NCI-H1417 treated with DMSO at 0.1 percent for 48 hours (cell line): Measurements from ENCODE around the gene DCLK2.

Source experiments
- DNase-seq: peaks from one replicate; lab custom pipeline; 2025; lab: John Stamatoyannopoulos, UW

DCLK2 gene

DNA sequence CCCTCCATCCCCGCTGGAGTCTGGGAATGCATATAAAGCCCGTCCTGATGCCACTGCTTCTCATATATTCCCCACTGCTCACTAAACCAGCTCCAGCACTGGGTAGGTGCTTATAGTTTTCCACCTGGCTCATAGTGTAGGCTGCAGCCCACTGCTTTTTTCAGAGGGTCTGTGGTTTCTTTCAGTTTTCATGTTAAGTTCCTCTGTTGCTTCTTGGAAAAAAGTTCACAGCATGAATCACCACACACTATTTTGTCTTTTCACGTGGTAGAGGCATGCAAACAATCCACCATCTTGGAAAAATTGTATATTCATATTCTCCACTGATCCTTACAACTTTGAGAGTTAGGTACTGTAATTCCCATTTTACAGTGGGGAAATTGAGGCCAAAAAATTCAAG lies 39.4 kb downstream of the DCLK2 start:
- no peak for DNase-seq

DNA sequence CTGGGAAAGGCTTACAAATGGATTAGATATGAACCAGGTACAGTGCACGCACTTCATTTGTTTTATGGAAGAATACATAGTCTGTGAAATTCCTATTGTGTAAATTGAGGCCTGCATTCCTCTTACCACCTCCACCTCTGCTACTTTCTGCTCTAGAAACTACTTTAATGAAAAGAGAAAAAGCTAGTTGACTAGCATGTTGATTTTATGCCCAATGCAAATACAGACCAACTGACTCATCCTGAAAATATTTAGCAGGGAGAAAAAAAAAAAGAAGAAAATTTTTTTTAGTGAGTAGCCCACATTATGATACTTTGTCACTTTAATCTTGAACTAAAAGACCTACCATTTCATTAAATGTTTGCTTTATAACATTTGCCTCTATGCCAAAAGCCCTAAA lies 41.2 kb downstream of the DCLK2 start:
- no peak for DNase-seq

DNA sequence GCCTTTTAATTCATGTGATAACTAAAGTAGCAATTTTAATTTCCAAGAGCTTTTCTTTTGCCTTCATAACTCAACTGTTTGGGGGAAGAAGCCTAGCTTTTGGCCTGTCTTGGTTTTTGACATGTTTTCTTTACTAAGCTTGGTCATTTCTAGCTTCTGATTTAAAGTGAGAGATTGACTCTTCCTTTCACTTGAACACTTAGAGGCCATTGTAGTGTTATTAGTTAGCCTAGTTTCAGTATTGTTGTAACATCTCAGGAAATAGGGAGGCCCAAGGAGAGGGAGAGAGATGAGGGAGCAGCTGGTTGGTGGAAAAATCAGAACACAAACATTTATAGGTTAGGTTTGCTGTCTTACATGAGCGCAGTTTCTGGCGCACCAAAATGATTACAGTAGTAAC lies 44.8 kb downstream of the DCLK2 start:
- DNase-seq = no peak

DNA sequence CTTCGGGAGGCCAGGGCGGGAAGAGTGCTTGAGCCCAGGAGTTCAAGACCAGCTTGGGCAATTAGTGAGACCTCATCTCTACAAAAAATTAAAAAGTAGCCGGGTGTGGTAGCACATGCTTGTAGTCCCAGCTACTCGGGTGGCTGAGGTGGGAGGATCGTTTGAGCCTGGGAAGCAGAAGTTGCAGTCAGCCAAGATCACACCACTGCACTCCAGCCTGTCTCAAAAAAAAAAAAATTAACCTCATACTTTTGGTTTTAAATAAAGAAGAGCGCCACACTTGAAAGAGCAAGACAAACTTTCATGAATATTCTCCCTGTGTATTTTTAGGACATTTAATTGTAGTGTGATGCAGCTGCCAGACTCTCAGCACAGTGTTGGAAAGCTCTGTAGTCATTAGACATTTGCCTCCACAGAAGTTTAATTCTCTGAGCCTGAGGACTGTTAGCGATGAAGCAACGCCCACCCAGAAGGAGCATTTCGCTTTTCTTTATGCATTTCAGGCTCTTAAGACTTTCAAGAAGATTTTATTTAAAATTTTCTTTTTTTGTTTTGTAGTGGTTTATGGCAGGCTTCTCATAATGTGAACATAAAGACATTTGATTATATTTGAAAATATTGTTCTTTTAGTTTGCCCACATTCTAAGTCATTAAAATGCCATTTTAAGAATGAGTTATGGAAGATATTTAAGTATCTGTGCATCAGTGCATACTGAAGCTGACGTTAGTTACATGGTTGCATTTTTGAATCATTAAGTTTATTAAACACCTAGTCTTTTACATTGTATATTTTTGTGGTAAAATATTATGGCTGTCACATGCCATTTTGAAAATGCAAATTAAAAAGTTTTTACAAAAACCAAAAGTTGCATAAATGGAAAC lies 45.8 kb downstream of the DCLK2 start:
- DNase-seq = no peak

DNA sequence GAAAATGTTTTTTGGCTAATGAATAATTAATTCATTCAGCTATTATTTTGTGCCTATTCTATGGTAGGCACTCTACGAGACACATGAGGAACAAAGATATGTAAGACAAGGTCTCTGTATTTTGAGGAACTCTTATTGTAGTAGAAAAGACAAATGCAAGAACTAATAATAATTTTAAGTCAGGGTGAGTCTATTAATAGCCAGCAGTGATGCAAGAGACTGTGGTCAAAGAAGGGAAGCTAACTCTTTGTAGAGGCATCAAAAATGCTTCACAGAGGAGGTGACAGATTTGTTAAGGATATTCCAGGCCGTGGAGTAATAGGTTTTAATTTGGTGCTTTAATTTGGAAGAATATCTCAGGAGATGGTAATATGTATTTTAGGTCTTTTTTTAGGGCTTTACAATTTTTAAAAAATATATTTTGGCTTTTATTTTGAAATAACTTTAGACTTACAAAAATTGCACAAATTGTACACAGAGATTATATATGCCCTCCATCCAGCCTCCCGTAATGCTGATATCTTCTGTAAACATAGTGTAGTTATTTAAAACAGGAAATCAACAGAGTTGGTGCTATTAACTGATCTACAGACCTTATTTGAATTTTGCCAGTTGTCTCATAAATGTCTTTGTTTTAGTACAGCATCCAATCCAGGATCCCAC lies 48.1 kb downstream of the DCLK2 start:
- DNase-seq = no peak

DNA sequence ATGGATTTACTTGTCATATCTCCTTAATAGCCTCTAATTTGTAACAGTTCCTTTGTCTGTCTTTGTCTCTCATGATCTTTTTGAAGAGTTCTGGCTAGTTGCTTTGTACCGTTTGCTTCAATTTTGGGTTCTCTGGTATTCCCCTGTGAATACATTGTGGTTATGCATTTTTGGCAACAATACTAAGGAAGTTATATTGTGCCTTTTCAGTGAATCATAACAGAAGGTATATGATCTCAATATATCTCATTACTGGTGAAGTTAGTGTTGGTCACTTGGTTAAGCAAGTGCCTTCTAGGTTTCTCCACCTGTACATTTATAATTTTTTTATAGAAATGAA lies 48.6 kb downstream of the DCLK2 start:
- no peak for DNase-seq

DNA sequence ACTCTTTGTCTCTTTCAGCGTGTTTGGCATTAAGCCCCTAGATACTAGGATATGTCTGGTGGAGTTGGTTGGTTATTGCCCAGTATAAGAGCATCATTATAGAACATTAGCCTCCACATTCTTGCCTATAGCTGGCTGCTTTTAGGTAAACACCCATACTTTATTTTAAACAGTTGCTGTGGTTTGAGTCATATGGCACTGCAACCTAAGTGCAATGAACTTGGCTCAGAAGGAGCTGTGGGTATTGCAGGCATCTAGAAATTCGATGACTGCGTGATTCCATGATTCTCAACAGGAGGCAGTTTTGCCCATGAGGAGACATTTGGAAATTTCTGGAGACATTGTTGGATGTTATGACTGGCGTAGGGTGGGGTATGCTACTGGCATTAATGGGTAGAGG lies 49.5 kb downstream of the DCLK2 start:
- no peak for DNase-seq

DNA sequence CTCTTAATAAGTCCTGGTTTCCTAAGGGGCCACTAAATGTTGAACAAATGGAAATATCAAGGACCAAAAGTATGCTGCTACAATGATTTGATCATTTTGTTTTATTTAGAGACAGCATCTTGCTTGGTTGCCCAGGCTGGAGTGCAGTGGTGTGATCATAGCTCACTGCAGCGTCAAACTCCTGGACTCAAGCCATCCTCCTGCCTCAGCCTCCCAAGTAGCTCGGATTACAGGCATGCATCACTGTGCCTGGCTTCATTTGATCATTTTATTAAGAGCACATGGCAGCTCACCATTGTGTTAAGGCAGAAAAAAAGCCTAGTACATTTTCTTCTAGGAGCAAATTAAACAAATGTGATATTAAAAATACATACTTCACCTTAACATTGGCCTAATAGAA lies 52.7 kb downstream of the DCLK2 start:
- no peak for DNase-seq

DNA sequence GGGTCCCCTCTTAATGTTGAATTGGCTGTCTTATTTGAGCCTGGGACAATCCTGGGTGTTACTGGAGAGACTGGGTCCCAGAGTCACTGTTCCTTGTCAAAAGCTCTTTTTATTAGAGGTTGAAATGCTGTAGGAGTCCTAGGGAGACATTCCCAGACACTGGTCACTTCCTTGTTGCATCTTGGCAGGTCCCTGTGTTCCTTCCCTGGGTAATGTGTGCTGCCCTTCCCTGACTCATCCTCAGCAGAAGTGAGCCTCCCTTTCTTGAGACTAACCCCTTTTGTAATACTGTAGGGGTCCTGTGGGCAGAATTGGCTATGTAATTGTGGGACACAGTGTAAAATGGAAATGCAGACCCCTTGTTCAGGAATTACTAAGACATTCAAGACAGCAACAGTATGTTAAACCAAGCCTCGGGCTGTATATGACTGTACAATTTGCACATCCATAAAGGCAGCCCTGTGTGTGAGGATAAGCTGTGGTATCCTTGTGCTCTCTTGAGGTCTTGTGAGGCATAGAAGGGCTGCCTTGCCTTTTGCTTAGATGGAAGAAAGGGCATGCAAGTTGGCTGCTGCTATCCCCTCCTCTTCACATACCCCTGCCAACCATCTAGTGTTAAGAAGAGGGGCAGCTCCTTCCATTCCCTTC lies 53.5 kb downstream of the DCLK2 start:
- no peak for DNase-seq

DNA sequence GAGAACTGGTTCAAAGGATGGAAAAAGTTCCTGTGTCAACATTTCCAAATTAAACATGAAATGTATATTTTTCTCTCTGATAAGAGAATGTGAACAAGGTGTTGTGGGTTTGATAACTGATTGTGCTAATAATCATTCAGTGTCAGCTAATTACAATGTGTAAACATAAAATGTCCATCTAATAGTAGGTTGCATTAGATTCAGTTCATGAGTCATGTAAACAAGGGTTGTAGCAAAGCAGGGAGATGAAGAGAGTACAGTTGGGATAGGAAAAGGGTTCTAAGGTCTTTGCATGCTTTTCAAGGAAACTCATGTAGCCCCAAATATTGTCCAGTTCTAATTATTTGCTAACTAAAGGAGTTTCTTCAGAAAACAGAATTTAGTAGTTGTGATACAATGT lies 55.4 kb downstream of the DCLK2 start:
- DNase-seq = no peak

DNA sequence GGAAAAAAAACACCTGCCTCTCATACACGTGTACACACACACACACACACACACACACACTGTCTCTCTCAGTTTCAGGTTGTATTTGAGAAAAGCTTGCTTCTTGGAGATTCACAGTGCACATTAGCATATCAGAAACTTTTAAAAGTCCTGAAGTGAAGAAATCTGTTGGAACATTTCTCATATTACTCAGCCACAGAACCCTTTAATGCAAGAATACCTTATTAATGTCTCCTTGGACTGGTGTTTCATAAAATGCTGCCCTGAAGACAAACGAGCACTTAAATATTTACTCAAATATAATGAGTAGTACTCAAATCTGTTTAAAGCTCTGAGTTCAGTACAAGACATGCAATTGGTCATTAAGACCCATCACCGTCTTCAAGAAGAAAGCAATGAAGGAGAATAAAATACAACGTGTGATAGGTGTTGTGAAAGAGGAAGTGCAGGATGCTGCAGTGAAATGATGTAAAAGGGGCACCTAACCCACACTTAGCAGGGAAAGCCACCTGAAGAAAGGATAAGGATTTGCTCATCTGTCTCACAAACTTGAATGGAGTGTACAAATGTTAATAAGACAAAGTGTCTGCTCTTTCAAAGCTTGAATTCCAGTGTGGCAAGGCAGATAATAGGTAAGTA lies 57.0 kb downstream of the DCLK2 start:
- no peak for DNase-seq

DNA sequence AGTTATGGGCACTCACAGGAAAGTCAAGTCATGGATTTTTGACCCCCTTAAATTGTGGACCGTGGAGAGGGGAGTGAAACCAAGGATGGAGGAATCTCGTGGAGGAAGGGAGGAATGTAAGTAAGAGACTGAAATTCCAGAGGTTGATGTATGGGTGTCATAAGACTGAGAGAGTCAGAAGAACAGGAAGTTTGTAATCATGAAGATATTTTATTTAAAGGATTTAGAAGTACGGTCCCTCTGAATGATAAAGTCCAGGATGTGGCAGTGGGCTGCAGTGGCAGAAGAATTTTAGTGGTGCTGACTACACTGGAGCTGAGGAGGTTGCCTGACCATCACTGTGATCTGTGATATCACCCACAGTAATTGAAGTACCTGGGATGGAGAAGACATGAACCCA lies 57.8 kb downstream of the DCLK2 start:
- no peak for DNase-seq

DNA sequence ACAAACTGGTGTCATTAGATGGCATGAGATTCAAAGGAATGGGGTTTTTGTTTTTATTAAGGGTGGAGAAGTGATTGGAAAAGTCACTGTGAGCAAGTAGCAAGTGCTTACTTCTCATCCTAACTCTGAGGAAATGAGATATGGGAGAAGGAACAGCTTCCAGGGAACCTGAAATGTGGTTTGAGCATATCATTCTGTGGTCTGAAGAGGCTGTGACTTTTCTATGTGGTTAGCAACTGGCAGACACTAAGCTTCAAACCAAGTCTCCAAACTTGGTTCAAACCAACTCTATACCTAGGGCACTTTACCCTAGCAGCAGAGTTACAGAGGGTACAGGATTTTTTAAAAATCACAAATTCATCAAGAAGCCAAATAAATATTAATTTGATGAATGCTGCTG lies 58.2 kb downstream of the DCLK2 start:
- no peak for DNase-seq

DNA sequence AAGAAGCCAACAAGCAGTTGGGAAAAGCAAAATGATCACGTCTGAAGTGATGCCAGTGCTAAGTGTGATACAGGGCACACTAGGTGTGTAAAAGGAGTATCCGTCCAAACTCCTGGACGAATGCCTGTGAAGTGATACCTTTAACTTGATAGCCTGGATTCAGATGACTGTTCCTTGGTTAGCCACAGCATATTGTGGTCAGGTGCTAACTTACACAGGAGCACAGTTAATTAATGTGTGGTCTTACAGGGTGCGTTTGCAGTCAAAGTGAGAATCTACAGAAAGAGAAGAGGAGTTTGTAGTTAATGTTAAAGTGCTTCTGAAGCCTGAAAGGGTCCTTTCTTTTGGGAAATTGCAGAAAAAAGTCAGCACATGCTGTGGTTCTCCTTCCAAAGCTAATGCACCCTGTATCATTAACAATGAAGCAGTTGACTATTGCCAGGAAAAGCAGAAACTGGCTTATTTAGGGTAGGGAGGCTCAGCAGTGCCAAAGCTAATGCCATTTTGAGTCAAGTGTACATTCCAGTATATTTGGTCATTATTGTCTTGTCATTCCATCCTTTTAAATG lies 61.1 kb downstream of the DCLK2 start:
- no peak for DNase-seq

DNA sequence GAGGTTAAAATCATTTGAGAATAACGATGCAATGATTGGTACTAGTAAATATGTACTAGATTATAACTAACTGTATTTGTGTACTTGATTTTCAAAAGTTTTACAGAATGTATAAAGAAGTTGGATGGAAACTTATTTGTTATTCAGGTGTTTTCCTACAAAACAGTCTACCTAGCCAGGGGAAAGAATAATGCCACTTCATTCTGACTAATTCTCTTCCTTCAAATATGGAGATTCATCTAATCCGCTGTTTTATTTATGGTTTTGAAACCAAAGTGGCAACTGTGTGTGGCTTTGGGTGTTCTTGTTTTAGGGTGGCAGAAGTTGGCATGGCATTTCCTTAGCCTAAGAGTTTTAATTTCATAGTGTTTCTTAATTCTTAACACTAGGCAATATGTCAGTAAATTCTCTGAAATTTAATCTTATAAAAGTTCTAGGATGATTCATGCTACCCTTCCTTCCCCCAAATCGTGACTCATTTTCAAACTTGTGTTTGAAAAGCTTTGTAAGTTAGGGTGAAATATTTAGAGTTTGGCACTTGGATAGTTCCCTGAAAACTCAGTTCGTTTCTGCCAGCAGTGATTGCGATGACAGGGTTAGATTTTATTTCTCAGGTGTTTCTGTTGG lies 62.6 kb downstream of the DCLK2 start:
- no peak for DNase-seq

DNA sequence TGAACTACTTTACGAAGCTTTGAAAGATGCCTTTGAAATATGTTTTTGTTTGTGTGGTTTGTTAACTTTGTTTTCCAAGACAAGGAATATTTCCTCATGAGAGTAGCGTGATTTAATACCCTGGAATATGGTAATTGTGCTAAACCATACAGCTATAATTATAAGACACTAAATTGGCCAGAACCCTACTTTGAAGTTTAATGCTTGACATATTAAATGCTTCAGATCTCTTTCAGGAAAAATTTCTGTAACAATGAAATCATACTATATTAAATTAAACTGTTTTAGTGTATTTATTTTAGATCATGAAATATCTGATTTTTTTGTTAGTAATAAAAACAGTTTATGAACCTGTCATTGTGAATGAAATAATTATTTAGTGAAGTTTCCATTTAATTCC lies 63.5 kb downstream of the DCLK2 start:
- DNase-seq = peak; percentile 77

DNA sequence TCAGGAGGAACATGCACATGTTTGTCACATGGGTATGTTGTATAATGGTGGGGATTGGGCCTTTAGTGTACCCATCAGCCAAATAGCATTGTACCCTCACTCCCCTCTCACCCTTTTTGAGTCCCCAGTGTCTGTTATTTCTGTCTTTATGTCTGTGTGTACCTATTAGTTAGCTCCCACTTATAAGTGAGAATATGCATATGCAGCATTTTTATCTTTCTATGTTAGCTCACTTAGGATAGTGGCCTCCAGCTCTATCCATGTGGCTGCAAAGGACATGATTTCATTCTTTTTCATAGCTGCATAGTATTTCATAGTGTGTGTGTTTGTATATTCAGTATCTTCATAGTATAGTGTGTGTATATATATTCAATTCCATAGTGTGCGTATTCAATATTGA lies 64.6 kb downstream of the DCLK2 start:
- DNase-seq = no peak

DNA sequence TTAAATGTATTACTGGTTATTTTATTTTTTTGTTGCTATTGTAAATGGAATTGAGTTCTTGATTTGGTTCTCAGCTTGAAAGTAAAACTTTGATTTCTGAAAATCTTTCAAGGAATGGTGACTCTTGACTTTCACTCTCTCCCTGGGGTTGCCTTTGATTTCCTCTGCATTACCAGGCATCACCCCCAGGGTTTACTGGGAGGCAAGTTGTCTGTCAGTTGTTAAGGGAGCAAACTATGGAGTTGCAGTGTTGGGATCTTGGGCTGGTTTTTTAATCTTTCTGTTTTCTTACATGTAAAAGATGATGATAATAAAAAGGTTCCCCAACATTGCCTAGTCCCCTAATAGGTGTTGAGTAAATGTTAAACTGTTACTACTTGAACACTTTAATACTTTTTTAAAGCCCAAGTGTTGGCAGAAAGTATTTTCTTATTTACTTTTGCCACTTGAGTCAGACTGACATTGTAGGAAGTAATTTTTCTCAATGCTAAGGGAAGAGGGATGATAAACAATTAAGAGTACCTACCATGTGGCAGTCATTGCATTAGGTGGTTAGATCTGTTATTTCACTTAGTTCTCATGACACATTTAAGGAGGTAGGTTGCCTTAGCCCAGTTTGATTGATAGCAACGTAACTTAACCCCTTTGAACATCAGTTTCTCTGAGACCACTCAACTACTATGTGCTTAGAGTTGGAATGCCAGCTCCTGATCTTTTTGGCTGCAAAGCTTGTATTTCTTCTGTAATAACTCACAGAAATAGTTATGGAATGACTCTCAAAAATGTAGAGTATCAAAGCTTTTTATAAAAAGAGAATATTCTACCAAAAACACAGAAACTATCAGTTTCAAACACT lies 67.1 kb downstream of the DCLK2 start:
- no peak for DNase-seq

DNA sequence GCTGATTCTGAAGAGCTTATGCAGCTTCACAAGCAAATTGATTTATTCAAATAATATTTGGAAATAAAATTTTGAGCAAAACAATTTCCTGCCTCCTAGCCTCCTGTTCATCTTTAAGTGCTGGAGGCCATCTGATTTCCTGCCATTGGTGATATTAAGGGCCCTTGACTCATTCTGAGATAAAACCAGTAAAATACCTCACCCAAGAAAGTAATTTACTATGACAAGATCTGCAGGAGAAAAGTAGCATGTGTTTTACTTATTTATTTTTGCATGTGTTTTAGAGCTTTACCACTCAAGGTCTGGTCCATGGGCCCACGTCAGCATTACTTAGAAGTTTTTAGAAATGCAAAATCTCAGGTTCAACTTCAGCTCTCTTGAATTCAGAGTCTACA lies 67.7 kb downstream of the DCLK2 start:
- no peak for DNase-seq

DNA sequence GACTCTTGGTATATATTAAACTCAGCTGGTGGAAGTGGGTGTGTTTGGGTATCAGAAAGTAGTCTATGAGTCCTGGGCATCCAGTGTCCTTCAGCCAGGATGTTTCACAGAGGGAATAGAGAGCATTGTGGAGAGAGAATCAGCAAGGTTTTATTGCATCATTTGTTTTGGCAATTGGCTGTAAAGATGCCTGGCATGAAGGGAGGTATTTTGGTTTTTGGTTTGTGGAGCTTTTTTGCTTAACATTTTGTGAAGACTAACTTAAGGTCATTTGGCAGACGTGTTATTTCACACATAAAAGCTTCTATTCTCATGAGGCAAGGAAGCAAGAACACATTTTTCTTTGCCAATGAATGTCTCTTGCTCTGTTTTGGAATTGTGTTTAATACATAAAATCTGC lies 71.1 kb downstream of the DCLK2 start:
- no peak for DNase-seq

DNA sequence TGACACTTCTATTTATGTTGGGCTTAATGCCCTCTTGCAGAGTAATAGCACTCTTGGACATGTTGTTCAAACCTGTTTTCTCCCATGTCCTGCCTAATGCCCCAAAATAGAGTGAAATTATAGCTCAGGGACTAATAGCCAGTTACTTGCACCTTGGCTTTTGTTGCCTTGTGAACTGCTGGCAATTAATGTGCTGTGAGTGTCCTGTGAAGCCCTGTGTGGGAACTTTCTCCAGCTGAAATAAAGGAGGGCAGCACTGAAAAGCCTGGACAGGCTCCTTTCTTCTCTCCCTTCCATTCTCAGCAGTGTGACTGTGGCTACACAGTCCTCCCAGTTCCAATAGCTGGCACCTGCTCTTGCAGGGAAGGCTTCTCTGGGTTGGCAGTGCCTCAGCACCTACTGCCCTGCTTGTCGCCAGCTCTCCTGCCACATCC lies 72.4 kb downstream of the DCLK2 start:
- DNase-seq = no peak
